WTC11 (cell line): Measurements from ENCODE around the gene SEZ6. TPM values are rescaled to one million over a fixed set of nuclear protein-coding genes. Genes with fewer than 3 reads are reported as not detected.

ENCODE experiments used
- ATAC-seq: fragments of 200-7000 bp; cut with Tn5 transposase; 2 replicates; pipeline ENCODE4 v1.10.0; 2021; ENCODE audit warnings: mild to moderate bottlenecking, moderate library complexity
- CTCF ChIA-PET: fragments of 300-600 bp; sonication (Branson Sonifier 250); formaldehyde crosslinking; loops from one replicate; lab custom pipeline; 2021; ENCODE audit warnings: antibody characterized with exemption; lab: Charles Lee
- POLR2A ChIA-PET: fragments of 350-600 bp; sonication (Branson Sonifier 250); formaldehyde crosslinking; loops from one replicate; lab custom pipeline; 2021; ENCODE audit warnings: antibody characterized with exemption; lab: Charles Lee
- DNase-seq: peaks from one replicate; pipeline ENCODE4 v3.0.0; 2021; ENCODE audit warnings: low spot score
- H3K27ac Mint-ChIP-seq: 2 replicates; pipeline ENCODE4 v1.8.0; 2021; ENCODE audit warnings: mixed read lengths
- H3K27me3 Mint-ChIP-seq: 2 replicates; pipeline ENCODE4 v1.8.0; 2021; ENCODE audit warnings: low read depth, mild to moderate bottlenecking, moderate library complexity, mixed read lengths
- H3K36me3 Mint-ChIP-seq: 2 replicates; pipeline ENCODE4 v1.8.0; 2021; ENCODE audit warnings: mixed read lengths
- H3K4me1 Mint-ChIP-seq: 2 replicates; pipeline ENCODE4 v1.8.0; 2022; ENCODE audit warnings: mixed read lengths
- H3K4me3 Mint-ChIP-seq: 2 replicates; pipeline ENCODE4 v1.8.0; 2021; ENCODE audit warnings: mild to moderate bottlenecking, moderate library complexity, mixed read lengths
- H3K9me3 Mint-ChIP-seq: 2 replicates; pipeline ENCODE4 v1.8.0; 2021; ENCODE audit warnings: mixed read lengths
- CBFB ChIP-seq: sonication (generic); formaldehyde crosslinking; IDR thresholded peaks from 2 replicates; pipeline ENCODE4 v1.8.1; 2022; ENCODE audit warnings: mild to moderate bottlenecking, low read depth, missing genetic modification reagents
- CREM ChIP-seq: sonication (generic); formaldehyde crosslinking; IDR thresholded peaks from 2 replicates; pipeline ENCODE4 v1.8.1; 2022; ENCODE audit warnings: mild to moderate bottlenecking, missing genetic modification reagents, moderate library complexity
- ETV6 ChIP-seq: sonication (generic); formaldehyde crosslinking; IDR thresholded peaks from 2 replicates; pipeline ENCODE4 v1.8.1; 2022; ENCODE audit warnings: mild to moderate bottlenecking, missing genetic modification reagents
- FOXK1 ChIP-seq: sonication (generic); formaldehyde crosslinking; IDR thresholded peaks from 2 replicates; pipeline ENCODE4 v1.8.0; 2022; ENCODE audit warnings: mild to moderate bottlenecking, moderate library complexity, missing genetic modification reagents
- FOXP1 ChIP-seq: sonication (generic); formaldehyde crosslinking; IDR thresholded peaks from 2 replicates; pipeline ENCODE4 v1.8.0; 2022; ENCODE audit warnings: missing genetic modification reagents, mild to moderate bottlenecking, moderate library complexity, borderline replicate concordance
- RORB ChIP-seq: fragments of 250-450 bp; sonication (Bioruptor Pico); IDR thresholded peaks from 2 replicates; pipeline ENCODE4 v1.9.0; 2021; ENCODE audit warnings: mild to moderate bottlenecking
- SMAD4 ChIP-seq: sonication (generic); formaldehyde crosslinking; IDR thresholded peaks from 2 replicates; pipeline ENCODE4 v1.8.0; 2022; ENCODE audit warnings: mild to moderate bottlenecking, missing genetic modification reagents
- SP1 ChIP-seq: sonication (generic); formaldehyde crosslinking; conservative IDR thresholded peaks from 2 replicates; pipeline ENCODE4 v1.8.1; 2022; ENCODE audit warnings: missing genetic modification reagents
- TEAD1 ChIP-seq: sonication (generic); formaldehyde crosslinking; IDR thresholded peaks from 2 replicates; pipeline ENCODE4 v1.8.0; 2022; ENCODE audit warnings: mild to moderate bottlenecking, missing genetic modification reagents
- ZBTB21 ChIP-seq: sonication (generic); formaldehyde crosslinking; IDR thresholded peaks from 2 replicates; pipeline ENCODE4 v1.8.1; 2023; ENCODE audit warnings: mild to moderate bottlenecking, missing genetic modification reagents, borderline replicate concordance
- ZNF138 ChIP-seq: sonication (generic); formaldehyde crosslinking; conservative IDR thresholded peaks from 2 replicates; pipeline ENCODE4 v1.8.1; 2022; ENCODE audit warnings: mild to moderate bottlenecking, moderate library complexity, missing genetic modification reagents
- ZNF263 ChIP-seq: sonication (generic); formaldehyde crosslinking; IDR thresholded peaks from 2 replicates; pipeline ENCODE4 v1.8.1; 2022; ENCODE audit warnings: low read depth, mild to moderate bottlenecking, moderate library complexity, missing genetic modification reagents
- ZNF423 ChIP-seq: fragments of 250-450 bp; sonication (Bioruptor Pico); IDR thresholded peaks from 2 replicates; pipeline ENCODE4 v2.1.2; 2022; ENCODE audit warnings: mild to moderate bottlenecking, moderate library complexity
- total RNA-seq: library from RNA; stranded (reverse); gene quantifications from 3 replicates; pipeline ENCODE4 v1.2.3, GENCODE V29; 2021
- TF ChIP-seq, protein P1 (sequence below): sonication (generic); formaldehyde crosslinking; IDR thresholded peaks from 2 replicates; pipeline ENCODE4 v1.8.0; 2022; ENCODE audit warnings: missing genetic modification reagents
- TF ChIP-seq, protein P2 (sequence below): sonication (generic); formaldehyde crosslinking; IDR thresholded peaks from 2 replicates; pipeline ENCODE4 v1.8.0; 2022; ENCODE audit warnings: mild to moderate bottlenecking, missing genetic modification reagents
- TF ChIP-seq, protein P3 (sequence below): sonication (generic); formaldehyde crosslinking; IDR thresholded peaks from 2 replicates; pipeline ENCODE4 v1.8.0; 2022; ENCODE audit warnings: mild to moderate bottlenecking, missing genetic modification reagents
- TF ChIP-seq, protein P4 (sequence below): sonication (generic); formaldehyde crosslinking; IDR thresholded peaks from 2 replicates; pipeline ENCODE4 v1.8.0; 2022; ENCODE audit warnings: mild to moderate bottlenecking, missing genetic modification reagents

The SEZ6 gene
- total RNA-seq, 1 experiment from 2014 or later: 3.0 TPM

DNA sequence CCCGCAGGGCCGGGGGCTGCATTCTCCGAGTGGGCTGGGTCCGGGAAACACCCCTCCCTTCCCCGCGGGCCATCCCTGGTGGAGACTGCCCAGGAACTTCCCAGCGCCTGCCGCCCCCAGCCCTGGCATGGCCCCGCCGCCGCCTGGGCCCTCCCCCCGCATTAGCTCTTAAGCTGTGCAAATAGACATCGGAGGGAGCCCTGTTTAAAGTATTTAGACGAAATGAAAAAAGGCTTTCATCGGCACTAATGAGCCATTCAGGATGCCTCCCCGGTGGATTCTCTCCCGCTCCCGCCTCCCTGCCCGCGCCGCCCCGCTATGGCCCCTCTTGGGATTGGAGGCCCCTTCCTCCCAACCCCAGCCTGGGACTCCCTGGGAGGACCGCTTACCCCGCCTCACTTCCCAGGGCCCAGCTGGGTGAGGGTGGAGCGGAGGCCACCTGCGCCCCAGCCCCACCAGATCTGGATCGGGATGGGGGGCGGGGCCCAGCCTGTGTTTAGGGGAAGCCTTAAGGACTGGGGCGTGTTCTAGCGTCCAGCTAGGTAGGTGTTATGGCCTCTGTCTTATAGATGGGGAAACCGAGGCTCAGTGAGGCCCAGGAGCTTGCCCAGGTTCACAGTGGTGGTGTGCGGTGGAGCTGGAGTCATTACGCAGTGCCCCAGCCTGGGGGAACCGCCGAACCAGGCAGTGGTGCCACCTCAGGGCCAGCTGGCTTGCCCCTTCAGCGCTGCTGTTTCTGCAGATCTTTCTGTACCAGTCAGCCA is 19.7 kb downstream of the SEZ6 start:
- CTCF ChIA-PET: interaction anchor here (0.6 to 5.0 kb wide), 17 partner anchors 10 to 259 kb away, joined by 3 to 36 read pairs (median 3); partner anchors contain the start of gene PIPOX
- Mint-ChIP-seq H3K4me1 (peaks cover 36% of the 10 kb centered on the region), H3K36me3 (no peaks in the 10 kb centered on the region), H3K9me3 (no peaks in the 10 kb centered on the region)
- TF ChIP-seq FOXP1 (CRISPR knock-in tag) (peak; percentile 44; the same call in 1 of the 2 replicates), CBFB (CRISPR knock-in tag) (peak; percentile 63; the same call in 1 of the 2 replicates), ZBTB21 (CRISPR knock-in tag) (no peak), FOXK1 (CRISPR knock-in tag) (no peak), ETV6 (CRISPR knock-in tag) (no peak), ZNF263 (CRISPR knock-in tag) (peak; percentile 86; the same call in 1 of the 2 replicates), ZNF423 (CRISPR knock-in tag) (peak; percentile 92), ZNF138 (CRISPR knock-in tag) (peak; percentile 75; the same call in 1 of the 2 replicates), CREM (CRISPR knock-in tag) (0 out of 2 replicates have a peak, but pooled peaks have one; percentile 46), SP1 (peak; percentile 84)
- TF ChIP-seq, protein P1, sequence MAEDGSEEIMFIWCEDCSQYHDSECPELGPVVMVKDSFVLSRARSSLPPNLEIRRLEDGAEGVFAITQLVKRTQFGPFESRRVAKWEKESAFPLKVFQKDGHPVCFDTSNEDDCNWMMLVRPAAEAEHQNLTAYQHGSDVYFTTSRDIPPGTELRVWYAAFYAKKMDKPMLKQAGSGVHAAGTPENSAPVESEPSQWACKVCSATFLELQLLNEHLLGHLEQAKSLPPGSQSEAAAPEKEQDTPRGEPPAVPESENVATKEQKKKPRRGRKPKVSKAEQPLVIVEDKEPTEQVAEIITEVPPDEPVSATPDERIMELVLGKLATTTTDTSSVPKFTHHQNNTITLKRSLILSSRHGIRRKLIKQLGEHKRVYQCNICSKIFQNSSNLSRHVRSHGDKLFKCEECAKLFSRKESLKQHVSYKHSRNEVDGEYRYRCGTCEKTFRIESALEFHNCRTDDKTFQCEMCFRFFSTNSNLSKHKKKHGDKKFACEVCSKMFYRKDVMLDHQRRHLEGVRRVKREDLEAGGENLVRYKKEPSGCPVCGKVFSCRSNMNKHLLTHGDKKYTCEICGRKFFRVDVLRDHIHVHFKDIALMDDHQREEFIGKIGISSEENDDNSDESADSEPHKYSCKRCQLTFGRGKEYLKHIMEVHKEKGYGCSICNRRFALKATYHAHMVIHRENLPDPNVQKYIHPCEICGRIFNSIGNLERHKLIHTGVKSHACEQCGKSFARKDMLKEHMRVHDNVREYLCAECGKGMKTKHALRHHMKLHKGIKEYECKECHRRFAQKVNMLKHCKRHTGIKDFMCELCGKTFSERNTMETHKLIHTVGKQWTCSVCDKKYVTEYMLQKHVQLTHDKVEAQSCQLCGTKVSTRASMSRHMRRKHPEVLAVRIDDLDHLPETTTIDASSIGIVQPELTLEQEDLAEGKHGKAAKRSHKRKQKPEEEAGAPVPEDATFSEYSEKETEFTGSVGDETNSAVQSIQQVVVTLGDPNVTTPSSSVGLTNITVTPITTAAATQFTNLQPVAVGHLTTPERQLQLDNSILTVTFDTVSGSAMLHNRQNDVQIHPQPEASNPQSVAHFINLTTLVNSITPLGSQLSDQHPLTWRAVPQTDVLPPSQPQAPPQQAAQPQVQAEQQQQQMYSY: 0 out of 2 replicates have a peak, but pooled peaks have one; percentile 12
- TF ChIP-seq, protein P2, sequence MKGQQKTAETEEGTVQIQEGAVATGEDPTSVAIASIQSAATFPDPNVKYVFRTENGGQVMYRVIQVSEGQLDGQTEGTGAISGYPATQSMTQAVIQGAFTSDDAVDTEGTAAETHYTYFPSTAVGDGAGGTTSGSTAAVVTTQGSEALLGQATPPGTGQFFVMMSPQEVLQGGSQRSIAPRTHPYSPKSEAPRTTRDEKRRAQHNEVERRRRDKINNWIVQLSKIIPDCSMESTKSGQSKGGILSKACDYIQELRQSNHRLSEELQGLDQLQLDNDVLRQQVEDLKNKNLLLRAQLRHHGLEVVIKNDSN: 0 out of 2 replicates have a peak, but pooled peaks have one; percentile 29
- TF ChIP-seq, protein P3, sequence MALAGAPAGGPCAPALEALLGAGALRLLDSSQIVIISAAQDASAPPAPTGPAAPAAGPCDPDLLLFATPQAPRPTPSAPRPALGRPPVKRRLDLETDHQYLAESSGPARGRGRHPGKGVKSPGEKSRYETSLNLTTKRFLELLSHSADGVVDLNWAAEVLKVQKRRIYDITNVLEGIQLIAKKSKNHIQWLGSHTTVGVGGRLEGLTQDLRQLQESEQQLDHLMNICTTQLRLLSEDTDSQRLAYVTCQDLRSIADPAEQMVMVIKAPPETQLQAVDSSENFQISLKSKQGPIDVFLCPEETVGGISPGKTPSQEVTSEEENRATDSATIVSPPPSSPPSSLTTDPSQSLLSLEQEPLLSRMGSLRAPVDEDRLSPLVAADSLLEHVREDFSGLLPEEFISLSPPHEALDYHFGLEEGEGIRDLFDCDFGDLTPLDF (CRISPR knock-in tag): no peak
- TF ChIP-seq, protein P4, sequence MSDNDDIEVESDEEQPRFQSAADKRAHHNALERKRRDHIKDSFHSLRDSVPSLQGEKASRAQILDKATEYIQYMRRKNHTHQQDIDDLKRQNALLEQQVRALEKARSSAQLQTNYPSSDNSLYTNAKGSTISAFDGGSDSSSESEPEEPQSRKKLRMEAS: 0 out of 2 replicates have a peak, but pooled peaks have one; percentile 11
- TF ChIP-seq, all 79 proteins: peak for 10
- POLR2A ChIA-PET: interaction anchor here (0.9 to 1.1 kb wide), 2 partner anchors 15 to 18 kb away, joined by 3 to 4 read pairs; no protein-coding TSS in a partner anchor
- H3K27me3 Mint-ChIP-seq: peaks cover 49% of the 10 kb centered on the region
- peak overlapping the region; percentile 31 for H3K4me3 Mint-ChIP-seq
- peak; percentile 70 for DNase-seq
- H3K27ac Mint-ChIP-seq: no peak overlapping the region
- ATAC-seq: peak; percentile 82

DNA sequence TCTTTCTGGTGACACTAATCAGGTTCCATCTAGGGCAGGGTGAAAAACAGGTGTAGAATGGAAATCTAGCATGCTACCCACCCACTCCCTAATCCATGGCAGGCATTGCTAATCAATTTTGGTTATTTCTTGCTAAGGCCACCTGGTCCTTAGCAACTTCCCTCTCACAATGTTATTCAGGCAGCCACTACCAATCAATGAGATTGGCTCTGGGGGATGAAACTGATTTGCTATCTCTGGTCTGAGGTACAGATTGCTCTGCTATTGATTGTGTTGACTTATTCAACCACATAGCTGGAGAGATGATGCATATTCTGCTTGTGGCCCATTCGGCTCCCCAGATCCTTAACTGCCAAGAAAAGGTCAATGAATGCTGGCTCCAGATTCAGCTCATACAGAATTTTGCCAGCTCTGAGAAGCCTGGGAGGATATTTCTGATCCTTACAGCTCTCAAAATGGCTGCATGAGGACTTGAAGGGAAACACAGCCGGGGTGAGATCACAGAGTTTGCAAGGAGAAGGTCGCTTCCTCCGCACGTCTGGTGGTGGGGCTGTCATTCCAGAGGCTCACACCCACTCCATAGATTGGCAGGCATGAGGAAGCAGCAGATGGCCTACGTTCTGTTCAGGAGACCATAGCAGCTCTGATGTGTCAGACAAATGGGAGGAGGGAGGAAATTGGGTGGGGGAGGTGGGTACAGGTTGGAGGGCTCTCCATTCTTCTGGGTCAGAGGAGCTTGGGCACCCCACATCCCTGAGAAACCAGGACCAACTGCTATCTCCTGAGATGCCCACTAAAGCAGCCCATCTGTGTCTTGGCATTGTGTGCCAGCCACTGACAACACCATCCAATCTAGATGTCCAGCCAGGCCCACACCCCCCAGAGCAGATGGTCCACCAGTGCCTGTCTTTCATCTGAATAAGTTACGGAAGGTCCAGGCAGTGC is 22.3 kb downstream of the SEZ6 start:
- peaks cover 62% of the 10 kb centered on the region for H3K27me3 Mint-ChIP-seq
- no peaks in the 10 kb centered on the region for H3K9me3 Mint-ChIP-seq
- CTCF ChIA-PET: interaction anchor here (0.6 to 5.0 kb wide), 10 partner anchors 10 to 497 kb away, joined by 3 to 36 read pairs (median 4); partner anchors contain the start of genes MYO18A and PIPOX
- ATAC-seq: no peak
- TF ChIP-seq TEAD1 (no peak), RORB (CRISPR knock-in tag) (no peak), SMAD4 (CRISPR knock-in tag) (no peak)
- TF ChIP-seq, protein P4: no peak
- TF ChIP-seq, all 79 proteins: peak for 0
- no peaks in the 10 kb centered on the region for H3K36me3 Mint-ChIP-seq
- no peak overlapping the region for H3K27ac Mint-ChIP-seq
- POLR2A ChIA-PET: interaction anchor here (0.6 kb wide), 1 partner anchor 767 kb away, joined by 3 read pairs; no protein-coding TSS in a partner anchor
- H3K4me1 Mint-ChIP-seq: peaks cover 36% of the 10 kb centered on the region
- DNase-seq: no peak
- no peak overlapping the region for H3K4me3 Mint-ChIP-seq
